ENCODE measurements around the gene P2RX2.

GRCh38 chr12:132659146-132659545 lies 40.6 kb downstream of the P2RX2 start:
- TF ChIP-seq POLR2A (IDR thresholded peaks at IDR 0.05) (no peak), CTCF (IDR thresholded peaks at IDR 0.05) (no peak)
